ENCODE results near the gene WNT8B.

The WNT8B gene

GRCh38 chr10:100519311-100520051 lies 56.7 kb downstream of the WNT8B start, which contains the start of gene SEC31B:
Gene SEC31B (minus strand): TSS chr10:100519861. CDS start chr10:100516952, 2,909 bp downstream.
- no peaks in the 10 kb centered on the region for H3K9me2 ChIP-seq (ENCODE audit: low read depth, low read length)
- no peaks in the 10 kb centered on the region for H3F3A ChIP-seq (ENCODE audit: insufficient read depth, low read length)
- H3K9me3 ChIP-seq (ENCODE audit: low read length): no peaks in the 10 kb centered on the region
- peaks cover 17% of the 10 kb centered on the region; the same call in 1 of the 2 replicates for H3K36me3 ChIP-seq (ENCODE audit: insufficient read depth, low read length)
- H3K4me2 ChIP-seq (ENCODE audit: low read length): no peak within 1 kb of the TSS
- H3K9ac ChIP-seq (ENCODE audit: low read length): no peak within 1 kb of the TSS
- H3K4me1 ChIP-seq (ENCODE audit: insufficient read depth, low read length, severe bottlenecking): no peaks in the 10 kb centered on the region
- H2AFZ ChIP-seq (ENCODE audit: low read length): no peak within 1 kb of the TSS
- no peak for TF ChIP-seq EZH2 (IDR thresholded peaks at IDR 0.05; ENCODE audit: borderline replicate concordance, low read length)
- TF ChIP-seq CTCF (IDR thresholded peaks at IDR 0.05; ENCODE audit: low read length): no peak
- H3K27ac ChIP-seq (ENCODE audit: low read depth, low read length, poor library complexity, severe bottlenecking): no peak within 1 kb of the TSS
- H4K20me1 ChIP-seq (ENCODE audit: insufficient read depth, low read length): no peaks in the 10 kb centered on the region
- no peaks in the 10 kb centered on the region for H3K27me3 ChIP-seq (ENCODE audit: insufficient read depth, low read length)
- no peaks in the 10 kb centered on the region for H3K79me2 ChIP-seq (ENCODE audit: insufficient read depth, low read length)
- H3K4me3 ChIP-seq (ENCODE audit: low read depth, low read length, poor library complexity, severe bottlenecking): no peak within 1 kb of the TSS

- peaks cover 25% of the 10 kb centered on the region; the same call in 1 of the 2 replicates for H3K36me3 ChIP-seq (ENCODE audit: insufficient read depth, low read length)
- H3K9me2 ChIP-seq (ENCODE audit: low read depth, low read length): no peaks in the 10 kb centered on the region
- no peaks in the 10 kb centered on the region for H3K27me3 ChIP-seq (ENCODE audit: insufficient read depth, low read length)
- H4K20me1 ChIP-seq (ENCODE audit: insufficient read depth, low read length): no peaks in the 10 kb centered on the region
- TF ChIP-seq EZH2 (IDR thresholded peaks at IDR 0.05; ENCODE audit: borderline replicate concordance, low read length): no peak
- no peak for TF ChIP-seq CTCF (IDR thresholded peaks at IDR 0.05; ENCODE audit: low read length)
- H3K4me1 ChIP-seq (ENCODE audit: insufficient read depth, low read length, severe bottlenecking): no peaks in the 10 kb centered on the region
- H2AFZ ChIP-seq (ENCODE audit: low read length): no peak overlapping the region
- no peaks in the 10 kb centered on the region for H3K9me3 ChIP-seq (ENCODE audit: low read length)
- no peak overlapping the region for H3K4me3 ChIP-seq (ENCODE audit: low read depth, low read length, poor library complexity, severe bottlenecking)
- no peaks in the 10 kb centered on the region for H3K79me2 ChIP-seq (ENCODE audit: insufficient read depth, low read length)
- no peak overlapping the region for H3K27ac ChIP-seq (ENCODE audit: low read depth, low read length, poor library complexity, severe bottlenecking)
- no peak overlapping the region for H3K4me2 ChIP-seq (ENCODE audit: low read length)
- no peaks in the 10 kb centered on the region for H3F3A ChIP-seq (ENCODE audit: insufficient read depth, low read length)
- H3K9ac ChIP-seq (ENCODE audit: low read length): no peak overlapping the region
These were observed 58.0 kb downstream of the WNT8B start for GRCh38 chr10:100520811-100521210.

DNA sequence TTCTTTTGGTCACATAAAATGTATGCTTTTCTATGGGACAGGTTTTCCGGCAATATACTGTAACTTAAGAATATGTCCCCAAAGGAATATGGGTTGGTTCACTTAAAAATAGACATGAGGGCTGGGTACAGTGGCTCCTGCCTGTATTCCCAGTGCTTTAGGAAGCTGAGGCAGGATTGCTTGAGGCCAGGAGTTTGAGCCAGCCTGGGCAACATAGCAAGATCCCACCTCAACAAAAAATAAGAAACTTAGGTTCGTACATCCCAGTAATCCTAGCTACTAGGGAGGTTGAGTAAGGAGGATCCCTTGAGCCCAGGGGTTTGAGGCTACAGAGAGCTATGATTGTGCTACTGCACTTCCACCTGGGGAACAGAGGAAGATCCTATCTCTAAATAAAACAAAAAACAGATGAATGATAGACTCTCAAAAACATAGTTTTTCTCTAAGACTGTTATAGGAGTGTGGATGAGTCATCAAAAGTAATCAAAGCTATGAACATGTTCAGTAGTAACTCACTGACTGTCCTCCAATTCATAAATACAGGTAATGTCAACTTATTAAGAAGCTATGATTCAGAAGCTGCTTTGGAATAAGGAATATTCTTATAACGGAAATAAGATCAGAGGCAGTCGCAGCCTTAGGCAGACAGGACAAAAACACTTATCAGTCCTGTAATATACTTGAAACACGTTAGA lies 59.4 kb downstream of the WNT8B start:
- Histone ChIP-seq H3K27ac (ENCODE audit: low read depth, low read length, poor library complexity, severe bottlenecking) (no peak overlapping the region), H3K79me2 (ENCODE audit: insufficient read depth, low read length) (no peaks in the 10 kb centered on the region), H3F3A (ENCODE audit: insufficient read depth, low read length) (no peaks in the 10 kb centered on the region), H3K4me1 (ENCODE audit: insufficient read depth, low read length, severe bottlenecking) (no peaks in the 10 kb centered on the region), H3K36me3 (ENCODE audit: insufficient read depth, low read length) (peaks cover 37% of the 10 kb centered on the region), H3K9me2 (ENCODE audit: low read depth, low read length) (no peaks in the 10 kb centered on the region), H3K4me2 (ENCODE audit: low read length) (no peak overlapping the region), H3K9me3 (ENCODE audit: low read length) (no peaks in the 10 kb centered on the region), H2AFZ (ENCODE audit: low read length) (no peak overlapping the region), H4K20me1 (ENCODE audit: insufficient read depth, low read length) (no peaks in the 10 kb centered on the region), H3K9ac (ENCODE audit: low read length) (no peak overlapping the region), H3K27me3 (ENCODE audit: insufficient read depth, low read length) (no peaks in the 10 kb centered on the region), H3K4me3 (ENCODE audit: low read depth, low read length, poor library complexity, severe bottlenecking) (no peak overlapping the region)
- TF ChIP-seq EZH2 (IDR thresholded peaks at IDR 0.05; ENCODE audit: borderline replicate concordance, low read length): no peak
- no peak for TF ChIP-seq CTCF (IDR thresholded peaks at IDR 0.05; ENCODE audit: low read length)
